ENCODE measurements around the gene LRRC56. TPM values are rescaled to one million over a fixed set of nuclear protein-coding genes. Genes with fewer than 3 reads are reported as not detected.

Gene LRRC56
- total and polyA plus RNA-seq, 2 of the 13 experiments (the other 11 are each of a cell fraction or from before 2014, with no cell fraction given), result 0.11 to 0.29 TPM

DNA sequence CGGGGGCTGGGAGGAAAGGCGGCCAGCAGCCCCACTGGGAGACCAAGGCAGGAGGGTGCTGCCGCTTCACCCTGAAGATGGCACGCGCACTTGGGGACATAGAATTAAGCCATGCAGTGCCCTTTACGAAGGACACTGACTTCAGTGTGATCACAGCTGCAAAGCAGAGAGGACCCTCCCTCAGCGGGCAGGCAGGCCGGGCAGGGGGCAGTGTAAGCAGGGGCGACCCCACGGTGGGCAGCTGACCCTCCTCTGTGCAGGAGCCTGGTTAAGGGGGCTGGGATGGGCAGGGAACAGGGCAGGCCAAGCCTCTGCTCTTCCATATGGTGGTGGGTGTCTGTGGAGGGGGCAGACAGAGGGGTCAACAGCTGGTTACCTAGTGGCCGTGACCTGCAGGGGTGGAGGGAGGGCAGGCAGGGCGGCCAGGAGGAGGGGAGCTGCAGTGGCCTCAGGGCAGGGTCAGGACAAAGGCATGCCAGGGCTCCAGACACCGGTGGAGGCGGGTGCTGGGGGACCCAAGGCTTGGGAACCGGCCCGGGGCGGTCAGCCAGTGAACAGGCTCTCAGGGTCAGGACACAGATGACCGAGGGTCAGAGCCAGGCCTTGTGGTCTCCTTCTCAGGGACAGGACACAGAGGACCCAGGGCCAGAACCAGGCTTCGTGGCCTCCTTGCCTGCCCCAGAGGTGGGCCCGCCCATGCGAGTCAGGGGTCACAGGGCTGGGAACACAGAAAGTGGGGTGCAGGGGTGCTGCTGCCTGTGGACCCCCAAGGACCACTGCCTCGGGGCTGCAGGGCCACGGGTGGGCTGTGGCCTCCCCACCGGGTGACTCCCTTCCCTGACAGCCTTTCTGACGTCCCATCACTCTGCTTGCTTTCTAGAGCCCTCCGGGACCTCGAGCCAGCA lies 16.0 kb downstream of the LRRC56 start (continued):
- TF ChIP-seq, protein P1, sequence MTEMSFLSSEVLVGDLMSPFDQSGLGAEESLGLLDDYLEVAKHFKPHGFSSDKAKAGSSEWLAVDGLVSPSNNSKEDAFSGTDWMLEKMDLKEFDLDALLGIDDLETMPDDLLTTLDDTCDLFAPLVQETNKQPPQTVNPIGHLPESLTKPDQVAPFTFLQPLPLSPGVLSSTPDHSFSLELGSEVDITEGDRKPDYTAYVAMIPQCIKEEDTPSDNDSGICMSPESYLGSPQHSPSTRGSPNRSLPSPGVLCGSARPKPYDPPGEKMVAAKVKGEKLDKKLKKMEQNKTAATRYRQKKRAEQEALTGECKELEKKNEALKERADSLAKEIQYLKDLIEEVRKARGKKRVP (CRISPR knock-in tag; IDR thresholded peaks at IDR 0.05), result no peak
- TF ChIP-seq ZNF460 (CRISPR knock-in tag; IDR thresholded peaks at IDR 0.05; ENCODE audit: borderline replicate concordance) (no peak), ZNF468 (CRISPR knock-in tag; IDR thresholded peaks at IDR 0.05) (no peak), SNRNP70 (IDR thresholded peaks at IDR 0.05; ENCODE audit: low read depth, low read length) (no peak), SP4 (CRISPR knock-in tag; IDR thresholded peaks at IDR 0.05) (no peak), CHD2 (IDR thresholded peaks at IDR 0.05; ENCODE audit: low read depth, low read length) (no peak), ZBTB21 (CRISPR knock-in tag; IDR thresholded peaks at IDR 0.05) (no peak), CCDC6 (CRISPR knock-in tag; IDR thresholded peaks at IDR 0.05) (no peak), HDAC1 (CRISPR knock-in tag; IDR thresholded peaks at IDR 0.05) (no peak), NR2C2 (CRISPR knock-in tag; IDR thresholded peaks at IDR 0.05; ENCODE audit: borderline replicate concordance) (peak; percentile 60), ZNF589 (CRISPR knock-in tag; conservative IDR thresholded peaks at IDR 0.05) (no peak), SATB2 (CRISPR knock-in tag; IDR thresholded peaks at IDR 0.05) (no peak), ZNF772 (CRISPR knock-in tag; IDR thresholded peaks at IDR 0.05) (no peak), TCF7 (IDR thresholded peaks at IDR 0.05; ENCODE audit: low read depth) (no peak), PHF5A (CRISPR knock-in tag; IDR thresholded peaks at IDR 0.05; ENCODE audit: low read depth, unreplicated experiment) (no peak), KLF9 (CRISPR knock-in tag; IDR thresholded peaks at IDR 0.05; ENCODE audit: low read depth) (no peak), ZNF225 (CRISPR knock-in tag; IDR thresholded peaks at IDR 0.05) (no peak), SALL2 (CRISPR knock-in tag; IDR thresholded peaks at IDR 0.05) (no peak), ZNF546 (CRISPR knock-in tag; conservative IDR thresholded peaks at IDR 0.05) (no peak), ZMYM3 (CRISPR knock-in tag; IDR thresholded peaks at IDR 0.05) (no peak), AGO2 (optimal IDR thresholded peaks at IDR 0.05; ENCODE audit: low read depth, low read length) (no peak), RXRB (CRISPR knock-in tag; IDR thresholded peaks at IDR 0.05; ENCODE audit: borderline replicate concordance) (peak; percentile 27; the same call in 1 of the 2 replicates), CENPT (CRISPR knock-in tag; IDR thresholded peaks at IDR 0.05; ENCODE audit: low read depth) (no peak), ZNF572 (CRISPR knock-in tag; IDR thresholded peaks at IDR 0.05) (no peak), ZNF30 (CRISPR knock-in tag; IDR thresholded peaks at IDR 0.05) (no peak), ZSCAN22 (CRISPR knock-in tag; IDR thresholded peaks at IDR 0.05) (no peak)
- TF ChIP-seq, protein P2, sequence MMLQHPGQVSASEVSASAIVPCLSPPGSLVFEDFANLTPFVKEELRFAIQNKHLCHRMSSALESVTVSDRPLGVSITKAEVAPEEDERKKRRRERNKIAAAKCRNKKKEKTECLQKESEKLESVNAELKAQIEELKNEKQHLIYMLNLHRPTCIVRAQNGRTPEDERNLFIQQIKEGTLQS (CRISPR knock-in tag; IDR thresholded peaks at IDR 0.05), result no peak
- TF ChIP-seq, protein P3, sequence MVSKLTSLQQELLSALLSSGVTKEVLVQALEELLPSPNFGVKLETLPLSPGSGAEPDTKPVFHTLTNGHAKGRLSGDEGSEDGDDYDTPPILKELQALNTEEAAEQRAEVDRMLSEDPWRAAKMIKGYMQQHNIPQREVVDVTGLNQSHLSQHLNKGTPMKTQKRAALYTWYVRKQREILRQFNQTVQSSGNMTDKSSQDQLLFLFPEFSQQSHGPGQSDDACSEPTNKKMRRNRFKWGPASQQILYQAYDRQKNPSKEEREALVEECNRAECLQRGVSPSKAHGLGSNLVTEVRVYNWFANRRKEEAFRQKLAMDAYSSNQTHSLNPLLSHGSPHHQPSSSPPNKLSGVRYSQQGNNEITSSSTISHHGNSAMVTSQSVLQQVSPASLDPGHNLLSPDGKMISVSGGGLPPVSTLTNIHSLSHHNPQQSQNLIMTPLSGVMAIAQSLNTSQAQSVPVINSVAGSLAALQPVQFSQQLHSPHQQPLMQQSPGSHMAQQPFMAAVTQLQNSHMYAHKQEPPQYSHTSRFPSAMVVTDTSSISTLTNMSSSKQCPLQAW (CRISPR knock-in tag; IDR thresholded peaks at IDR 0.05), result no peak
- TF ChIP-seq, protein P4, sequence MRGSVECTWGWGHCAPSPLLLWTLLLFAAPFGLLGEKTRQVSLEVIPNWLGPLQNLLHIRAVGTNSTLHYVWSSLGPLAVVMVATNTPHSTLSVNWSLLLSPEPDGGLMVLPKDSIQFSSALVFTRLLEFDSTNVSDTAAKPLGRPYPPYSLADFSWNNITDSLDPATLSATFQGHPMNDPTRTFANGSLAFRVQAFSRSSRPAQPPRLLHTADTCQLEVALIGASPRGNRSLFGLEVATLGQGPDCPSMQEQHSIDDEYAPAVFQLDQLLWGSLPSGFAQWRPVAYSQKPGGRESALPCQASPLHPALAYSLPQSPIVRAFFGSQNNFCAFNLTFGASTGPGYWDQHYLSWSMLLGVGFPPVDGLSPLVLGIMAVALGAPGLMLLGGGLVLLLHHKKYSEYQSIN (CRISPR knock-in tag; IDR thresholded peaks at IDR 0.05; ENCODE audit: borderline replicate concordance), result no peak
